GM21619 (cell line): ENCODE data around the gene TGFB3.

Experiments
- ATAC-seq: cut with Tn5 transposase; IDR thresholded peaks from one replicate; pipeline ENCODE4 v1.9.1; 2021; ENCODE audit not compliant: unreplicated experiment

Gene TGFB3

DNA sequence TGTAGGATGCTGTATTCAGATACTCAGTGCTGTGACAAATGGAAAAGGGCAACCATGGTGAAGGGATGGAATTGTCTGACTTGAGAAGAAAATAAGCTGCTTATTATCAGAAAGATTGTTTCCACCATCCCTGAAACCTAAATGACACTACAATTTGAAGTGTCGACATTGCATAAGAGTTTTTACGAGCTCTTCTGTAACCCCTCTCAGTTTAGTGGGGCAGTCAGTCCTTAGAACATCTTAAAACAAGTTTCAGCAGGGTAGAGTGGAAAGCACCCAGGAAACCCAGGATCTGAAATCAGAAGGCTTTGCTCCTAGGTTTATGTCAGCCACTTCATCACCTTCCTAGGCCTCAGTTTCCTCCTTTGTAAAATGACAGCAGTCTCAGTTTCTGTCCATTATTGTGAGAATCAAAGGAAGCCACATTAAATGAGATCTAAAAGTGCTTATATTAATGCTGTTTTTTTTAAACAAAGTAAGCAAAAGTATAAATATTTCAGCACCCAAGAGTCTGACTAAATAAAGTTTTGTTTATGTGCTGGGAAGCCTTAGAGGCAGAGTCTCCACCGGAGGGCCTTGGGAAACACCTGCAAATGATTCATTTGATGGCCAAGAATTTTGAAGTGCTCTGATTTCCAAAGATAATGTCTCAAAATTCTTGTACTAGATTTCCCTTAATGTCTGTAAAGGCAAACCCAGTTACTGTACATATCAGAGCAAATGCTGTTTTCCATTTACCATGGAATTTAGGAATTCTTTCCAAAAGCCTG lies 5.6 kb upstream of the TGFB3 start:
- no peak for ATAC-seq

DNA sequence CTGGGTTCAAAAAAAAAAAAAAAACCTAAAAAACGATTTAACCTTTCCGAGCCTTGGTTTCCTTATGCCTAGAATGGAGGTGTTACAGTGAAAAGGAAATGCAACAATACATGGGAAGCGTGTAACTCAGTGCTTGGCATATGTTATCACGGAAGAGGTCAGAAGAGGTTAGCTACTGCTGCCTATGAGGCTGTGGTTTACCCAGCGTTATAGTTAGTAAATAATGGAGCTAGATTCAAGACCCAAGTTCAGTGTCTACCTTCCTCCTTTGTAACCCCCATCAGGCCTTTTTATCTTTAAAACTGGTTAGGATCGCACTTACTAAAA lies 4.6 kb upstream of the TGFB3 start:
- no peak for ATAC-seq

DNA sequence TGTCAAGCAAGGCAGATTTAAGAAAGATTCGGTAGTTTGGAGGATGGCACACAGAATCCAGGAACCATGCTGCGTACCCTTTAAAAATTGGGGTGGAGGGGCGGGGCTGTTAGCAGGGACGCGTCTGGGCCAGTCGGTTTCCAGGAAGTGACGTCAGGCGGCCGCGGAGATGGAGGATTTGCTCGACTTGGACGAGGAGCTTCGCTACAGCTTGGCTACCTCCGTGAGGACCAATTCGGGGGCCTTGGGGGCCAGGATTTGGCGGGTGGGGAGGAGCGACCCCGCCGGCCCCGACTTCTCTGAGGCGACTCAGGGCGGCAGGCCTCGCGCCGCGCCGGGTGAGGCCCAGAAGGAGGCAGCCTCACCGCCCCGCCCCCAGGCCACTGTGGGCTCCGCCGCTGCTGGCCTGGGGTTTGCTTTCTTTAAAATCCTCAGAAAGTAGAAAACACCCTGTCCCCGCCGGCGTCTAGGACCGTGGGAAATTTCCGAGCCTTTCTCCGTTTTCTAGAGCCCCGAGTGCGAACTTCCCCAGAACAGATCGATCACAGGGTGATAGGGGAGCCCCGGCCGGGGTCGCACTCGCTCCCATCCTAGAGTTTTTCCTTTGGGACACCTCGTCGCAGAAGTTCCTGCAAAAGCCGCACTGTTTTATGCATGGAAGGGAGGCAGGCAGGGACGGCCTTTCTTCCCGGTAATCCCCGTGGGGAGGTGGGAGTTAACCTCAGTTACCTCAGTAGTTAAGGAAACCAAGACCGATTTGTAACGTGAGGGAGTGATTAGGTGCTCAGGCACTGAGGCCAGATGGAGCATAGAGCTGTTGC lies 4.0 kb upstream of the TGFB3 start, which contains the start of gene IFT43:
Gene IFT43 (plus strand): TSS at position 146 of the 821 bp plus-strand sequence. CDS start 24 bp downstream, at position 170.
- peak; percentile 52 for ATAC-seq

DNA sequence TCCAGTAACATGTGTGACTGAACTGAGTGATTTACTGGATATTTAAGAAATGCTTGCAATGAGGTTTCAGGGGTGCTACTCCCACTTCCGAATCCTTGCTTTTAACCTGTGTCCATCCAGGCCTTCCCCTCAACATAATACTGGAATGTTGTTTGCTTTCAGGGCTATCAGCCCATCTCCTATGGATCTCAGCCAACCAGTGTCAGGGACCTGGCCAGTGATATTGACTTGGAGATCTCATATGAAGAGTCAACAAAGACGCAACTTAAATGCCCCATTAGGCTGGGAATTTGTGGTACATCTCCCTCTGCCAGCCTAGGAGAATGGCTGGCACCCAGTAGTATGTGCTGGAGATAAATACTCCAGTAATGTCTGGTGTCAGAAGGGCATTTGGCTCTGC lies 2.9 kb upstream of the TGFB3 start:
- no peak for ATAC-seq

DNA sequence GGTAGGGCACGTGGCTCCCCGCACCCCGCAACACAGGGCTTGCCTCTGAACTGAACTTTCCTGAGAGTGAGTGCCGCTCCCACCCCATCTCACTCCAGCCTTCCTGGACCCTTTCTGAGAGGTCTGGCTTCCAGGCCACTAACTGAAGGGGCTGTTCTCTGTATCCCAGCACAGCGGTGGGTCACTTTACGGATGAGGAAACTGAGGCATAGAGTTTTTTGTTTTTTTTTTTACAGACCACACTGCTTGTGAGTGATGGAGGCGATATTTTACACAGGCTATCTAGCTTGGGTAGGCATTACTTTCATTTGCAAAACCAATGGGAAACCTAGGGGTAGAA lies 1.2 kb upstream of the TGFB3 start:
- ATAC-seq, result no peak

DNA sequence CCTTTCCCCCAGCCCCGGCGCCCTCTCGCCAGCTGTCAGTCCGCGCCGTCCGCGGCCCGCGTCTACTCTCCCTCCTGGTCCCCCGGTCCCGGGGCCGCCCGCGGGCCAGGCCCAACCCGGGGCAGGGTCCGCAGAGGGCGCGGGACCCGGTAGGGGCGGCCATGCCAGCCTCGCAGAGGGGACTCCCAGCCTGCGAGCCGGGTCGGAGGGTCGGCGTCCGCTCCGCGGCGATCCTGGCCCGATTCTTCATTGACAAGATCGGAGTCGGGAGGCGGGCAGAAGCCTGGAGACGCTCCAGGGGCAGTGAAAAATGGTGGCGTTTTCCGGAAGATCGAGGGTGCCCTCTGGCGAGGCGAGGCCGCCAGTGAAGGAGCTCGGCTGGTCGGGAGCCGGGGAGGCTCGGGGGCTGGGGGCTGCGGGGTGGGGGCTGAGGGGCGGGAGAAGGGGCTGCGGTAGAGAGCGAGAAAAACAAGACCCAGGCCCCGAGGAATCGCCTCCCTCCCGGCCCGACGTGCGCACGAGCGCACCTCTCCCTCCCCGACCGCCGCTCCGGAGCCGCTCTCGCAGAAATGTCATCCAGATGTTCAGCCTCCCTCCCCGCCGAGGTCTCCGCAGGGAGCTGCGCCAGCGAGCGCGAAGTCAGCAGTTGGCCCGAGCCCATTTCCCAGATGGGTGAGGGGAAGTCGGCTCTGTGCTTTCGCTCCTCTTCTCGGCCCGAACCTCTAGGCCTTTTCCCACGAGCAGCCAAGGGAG lies 647 bp upstream of the TGFB3 start:
- peak; percentile 43 for ATAC-seq

DNA sequence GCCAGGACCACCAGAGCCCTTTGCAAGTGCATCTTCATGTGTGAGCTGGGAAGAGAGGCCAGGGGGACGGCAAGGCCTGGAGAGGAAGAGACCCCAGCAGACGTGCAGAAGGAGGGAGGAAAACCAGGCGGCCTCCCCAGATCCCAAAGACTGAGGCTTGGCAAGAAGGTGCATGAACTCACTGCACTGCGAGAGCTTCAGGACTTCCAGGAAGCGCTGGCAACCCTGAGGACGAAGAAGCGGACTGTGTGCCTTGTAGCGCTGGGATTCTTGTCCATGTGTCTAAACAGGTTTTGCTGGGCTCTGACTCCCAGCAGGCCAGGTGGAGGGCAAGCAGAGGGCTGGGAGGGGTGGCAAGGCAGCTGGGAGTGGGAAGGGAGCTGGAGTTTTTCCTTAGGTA lies 939 bp downstream of the TGFB3 start:
- no peak for ATAC-seq

DNA sequence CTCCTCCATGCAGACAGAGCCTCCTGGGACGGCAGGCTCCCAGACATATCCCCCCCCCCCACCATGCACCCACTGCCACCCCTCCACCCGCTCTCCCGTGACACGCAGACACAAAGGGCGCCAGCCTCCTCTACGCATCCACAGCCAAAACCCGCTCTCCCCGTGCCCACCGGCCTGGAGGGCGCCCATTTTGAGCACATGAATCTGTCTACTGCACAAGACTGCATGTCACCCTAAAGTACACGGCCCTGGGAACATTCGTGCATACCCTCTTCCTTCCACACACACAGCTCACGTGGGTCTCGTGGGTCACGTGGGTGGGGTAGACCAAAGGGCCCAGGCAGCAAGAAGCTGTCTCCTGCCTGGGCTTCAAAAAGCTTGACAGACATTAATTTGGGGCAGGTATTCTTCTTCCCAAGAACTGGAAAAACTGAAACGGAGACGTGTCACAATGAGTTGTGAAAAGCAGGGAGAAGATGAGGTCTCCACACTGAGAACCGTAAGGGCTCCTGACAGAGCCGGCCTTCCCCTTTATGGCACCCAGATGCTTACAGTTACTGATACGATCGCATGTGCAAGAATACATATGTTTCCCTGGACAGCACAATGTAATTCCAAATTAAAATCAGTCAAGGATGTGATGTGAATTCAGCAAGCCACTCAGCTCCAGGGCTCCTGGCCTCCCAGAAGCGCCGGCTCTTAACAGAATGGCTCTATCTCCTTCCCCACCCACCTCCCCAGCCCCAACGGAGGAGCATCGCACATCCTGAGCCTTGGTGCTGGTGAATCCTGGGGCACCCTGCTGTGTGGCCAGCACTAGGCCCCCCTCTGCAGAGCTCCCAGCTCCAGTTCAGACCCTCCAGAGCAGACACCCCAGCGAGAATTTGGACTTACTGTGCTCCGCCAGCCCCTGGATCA lies 1.9 kb downstream of the TGFB3 start:
- ATAC-seq, result no peak

DNA sequence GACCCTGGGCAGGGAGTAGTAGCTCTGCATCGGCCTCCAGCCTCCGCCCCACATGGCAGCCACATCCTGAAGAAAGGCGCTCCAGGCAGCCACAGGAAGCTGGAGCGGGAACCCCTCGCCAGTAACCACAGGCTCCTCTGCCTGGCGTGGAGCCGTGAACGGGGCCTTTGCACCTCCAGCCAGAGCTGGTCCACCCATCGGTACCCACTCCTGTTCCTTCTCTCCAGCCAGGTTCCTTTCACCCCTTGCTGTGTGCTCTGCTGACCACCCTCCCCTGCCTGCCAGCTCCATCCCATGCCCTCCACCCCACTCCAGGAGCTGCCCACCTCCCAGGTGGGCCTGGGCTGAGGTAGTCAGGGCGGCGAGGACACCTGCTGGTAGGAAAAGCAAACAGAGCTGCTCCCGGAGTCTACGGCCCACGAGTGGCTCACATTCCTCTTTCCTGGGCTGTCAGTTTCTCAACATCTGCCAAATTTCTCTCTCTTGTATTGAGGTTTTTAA lies 2.7 kb downstream of the TGFB3 start:
- ATAC-seq, result no peak

DNA sequence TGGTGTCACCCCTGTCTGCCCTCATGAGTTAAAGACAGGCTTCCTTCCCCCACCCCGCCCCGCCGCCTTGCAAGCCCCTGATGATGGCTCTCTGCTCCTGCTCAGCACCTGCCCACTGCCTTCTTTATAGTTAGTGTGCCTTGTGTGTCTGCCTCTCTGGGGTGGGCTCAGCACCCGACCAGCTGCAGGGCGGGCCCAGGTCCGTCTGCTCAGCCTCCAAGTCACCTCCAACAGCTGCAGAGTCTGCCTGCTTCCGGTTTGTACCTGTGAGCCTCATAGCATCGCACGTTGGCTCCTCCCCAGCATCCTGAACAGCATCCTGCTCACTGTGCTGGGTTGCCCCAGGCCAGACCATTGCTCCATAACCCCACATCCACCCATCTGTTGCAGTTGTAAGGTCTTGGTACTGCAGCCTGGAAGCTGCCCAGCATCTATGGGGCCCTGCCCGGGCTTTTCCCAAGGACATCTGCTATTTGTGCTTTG lies 3.5 kb downstream of the TGFB3 start:
- no peak for ATAC-seq

DNA sequence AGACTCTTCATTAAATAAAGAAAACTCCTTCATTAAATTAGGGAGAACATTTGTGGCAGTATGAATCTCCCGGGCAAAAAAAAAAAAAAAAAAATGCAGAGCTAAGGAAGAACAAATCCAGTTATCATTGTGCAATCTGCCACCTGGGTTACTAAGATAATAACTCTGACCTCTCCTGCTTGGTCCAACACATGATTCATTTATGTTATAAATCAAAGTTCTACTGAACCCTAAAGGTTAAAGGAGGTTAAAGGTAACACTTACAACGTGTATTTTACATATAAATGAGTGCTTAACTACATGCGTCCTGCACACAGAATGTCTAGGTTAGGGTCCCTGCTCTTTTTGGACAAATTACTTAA lies 4.2 kb downstream of the TGFB3 start:
- ATAC-seq, result no peak

DNA sequence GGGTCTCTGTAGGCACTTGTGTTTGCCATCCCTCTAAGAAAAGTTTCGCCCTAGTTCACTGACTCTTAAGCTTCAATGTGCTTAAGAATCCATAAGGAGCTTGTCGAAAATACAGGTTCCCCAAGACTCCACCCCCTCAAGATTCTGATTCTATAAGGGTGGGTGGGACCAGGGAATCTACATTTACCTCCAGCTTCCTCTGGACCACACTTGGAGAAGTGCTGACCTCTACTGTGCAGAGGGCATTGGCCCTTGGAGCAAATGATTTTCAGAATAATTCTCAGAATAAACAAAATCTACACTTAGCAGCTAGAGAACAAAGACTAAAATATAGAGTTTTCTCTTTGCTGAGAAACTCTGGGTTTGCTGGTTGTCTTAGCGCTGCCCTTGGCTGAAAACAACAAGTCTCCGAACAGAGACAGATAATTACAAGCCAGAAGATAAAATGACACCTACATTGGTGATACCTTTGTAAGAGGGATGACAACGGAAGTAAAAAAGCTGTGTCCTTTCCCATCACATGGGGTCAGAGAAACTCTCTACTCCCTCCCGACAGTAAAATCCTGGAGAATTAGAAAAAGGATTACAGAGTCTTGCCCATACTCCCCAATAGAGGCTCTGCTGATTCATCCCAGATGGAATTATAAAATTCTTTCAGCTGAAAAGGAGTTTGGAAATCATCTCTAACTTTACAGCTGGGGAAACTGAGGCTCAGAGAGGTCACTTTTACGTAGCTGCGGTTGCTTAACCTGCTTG lies 4.8 kb downstream of the TGFB3 start:
- ATAC-seq, result no peak

DNA sequence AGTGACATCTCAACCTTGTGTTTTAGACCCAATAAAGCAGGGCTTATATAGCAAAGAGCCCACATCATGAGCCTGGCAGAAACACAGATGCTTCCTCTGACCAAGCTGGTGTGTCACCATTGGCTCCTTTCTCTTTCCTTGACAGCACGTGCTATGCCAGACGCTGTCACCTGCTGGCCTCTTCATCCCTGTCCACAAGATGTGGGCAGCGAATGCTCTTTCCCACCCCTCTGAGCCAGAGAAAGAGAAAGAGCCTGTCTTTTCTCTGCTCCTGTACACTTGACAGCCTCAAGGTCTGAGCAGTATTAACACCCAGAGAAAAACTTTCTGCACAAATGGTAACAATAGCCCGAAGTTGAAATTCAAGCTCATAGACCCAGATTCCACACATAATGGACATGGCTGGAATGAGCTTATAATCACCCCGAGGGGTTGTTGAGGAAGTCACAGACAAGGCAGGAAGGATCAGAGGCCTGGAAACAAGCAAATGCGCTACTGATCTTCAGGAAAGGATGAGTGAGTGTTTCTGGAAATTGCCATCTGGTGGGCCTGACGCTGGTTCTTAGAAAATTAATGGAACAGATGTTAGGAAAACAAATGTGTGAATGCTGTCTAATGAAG lies 8.9 kb downstream of the TGFB3 start:
- ATAC-seq, result no peak

DNA sequence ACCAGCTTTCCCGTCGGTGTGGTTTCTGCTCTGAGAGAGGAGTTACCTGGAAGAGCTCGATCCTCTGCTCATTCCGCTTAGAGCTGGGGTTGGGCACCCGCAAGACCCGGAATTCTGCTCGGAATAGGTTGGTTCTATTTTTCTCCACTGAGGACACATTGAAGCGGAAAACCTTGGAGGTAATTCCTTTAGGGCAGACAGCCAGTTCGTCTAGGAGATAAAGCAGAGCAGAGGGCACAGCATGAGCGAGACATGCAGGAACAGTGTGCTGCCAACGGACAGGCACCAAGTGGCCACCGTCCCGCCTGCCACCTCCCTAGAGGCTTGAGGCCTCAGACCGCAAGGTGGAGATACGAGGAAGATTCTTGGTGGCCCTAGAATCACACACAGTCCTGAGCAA lies 10.3 kb downstream of the TGFB3 start:
- no peak for ATAC-seq

DNA sequence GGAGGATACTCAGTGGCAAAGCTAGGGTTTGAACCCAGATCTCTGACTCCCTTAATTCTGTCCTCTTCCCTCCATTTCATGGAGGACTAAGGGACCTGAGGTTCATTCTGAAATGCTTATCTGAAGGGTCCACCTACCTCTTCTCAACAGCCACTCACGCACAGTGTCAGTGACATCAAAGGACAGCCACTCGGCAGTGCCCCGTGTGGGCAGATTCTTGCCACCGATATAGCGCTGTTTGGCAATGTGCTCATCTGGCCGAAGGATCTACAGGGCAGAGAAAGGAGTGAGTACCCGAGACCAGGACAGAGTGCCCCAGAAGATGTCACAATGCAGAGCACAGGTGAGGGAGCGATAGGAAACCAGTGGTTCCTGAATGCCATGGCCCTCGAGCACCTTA lies 10.8 kb downstream of the TGFB3 start:
- ATAC-seq, result no peak

DNA sequence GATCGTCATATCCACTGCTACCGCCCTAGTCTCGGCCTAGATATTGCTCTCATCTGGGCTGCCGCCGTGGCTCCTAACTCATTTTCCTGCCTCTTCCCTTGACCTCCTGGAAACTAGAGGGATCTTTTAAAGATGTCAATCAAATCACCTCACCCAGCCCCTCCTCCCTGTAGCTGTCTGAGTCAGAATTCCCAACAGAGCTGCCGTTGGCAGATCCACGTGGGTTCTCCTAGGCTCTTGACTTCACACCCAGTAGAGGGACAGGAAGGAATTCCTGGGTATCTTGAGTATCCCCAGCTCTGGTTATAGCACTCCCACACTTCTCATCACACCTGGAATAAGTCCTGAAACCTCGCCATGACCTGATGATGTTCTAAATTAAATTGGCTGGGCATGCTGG lies 11.9 kb downstream of the TGFB3 start:
- no peak for ATAC-seq

DNA sequence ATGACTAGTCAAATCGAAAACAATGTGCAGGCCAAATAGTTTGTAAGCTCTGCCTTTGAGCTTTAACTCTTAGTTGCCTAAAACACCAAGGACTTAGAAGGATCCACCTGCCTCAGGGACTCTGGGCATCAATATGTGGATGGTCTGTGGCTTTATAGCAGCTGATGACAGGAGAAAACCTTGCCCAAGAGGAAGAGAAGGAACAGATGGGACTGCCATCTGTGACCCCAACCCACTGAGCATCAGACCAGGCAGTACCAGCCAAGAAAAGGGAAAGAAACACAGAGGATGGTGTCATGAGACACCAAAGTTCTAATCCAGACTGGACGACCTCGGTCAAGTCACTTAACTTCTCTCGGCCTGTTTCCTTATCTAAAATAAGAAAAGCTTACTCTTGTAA lies 12.7 kb downstream of the TGFB3 start:
- ATAC-seq, result no peak

DNA sequence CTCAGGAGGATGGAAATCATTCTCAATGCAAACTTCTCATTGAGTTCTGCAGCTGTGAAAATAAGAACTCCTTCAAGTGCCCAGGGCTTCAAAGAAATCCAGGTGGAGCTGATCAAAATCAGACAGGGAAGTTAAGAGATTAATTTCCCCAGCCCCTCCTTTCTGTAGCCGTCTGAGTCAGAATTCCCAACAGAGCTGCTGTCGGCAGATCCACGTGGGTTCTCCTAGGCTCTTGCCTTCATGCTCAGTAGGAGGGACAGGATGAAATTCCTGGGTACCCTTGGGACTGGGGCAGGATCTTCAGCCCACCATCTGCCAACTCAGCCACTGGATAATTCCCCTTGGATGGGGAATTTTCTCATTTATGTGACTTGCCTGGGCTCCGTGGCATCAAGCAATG lies 13.3 kb downstream of the TGFB3 start:
- ATAC-seq, result no peak

DNA sequence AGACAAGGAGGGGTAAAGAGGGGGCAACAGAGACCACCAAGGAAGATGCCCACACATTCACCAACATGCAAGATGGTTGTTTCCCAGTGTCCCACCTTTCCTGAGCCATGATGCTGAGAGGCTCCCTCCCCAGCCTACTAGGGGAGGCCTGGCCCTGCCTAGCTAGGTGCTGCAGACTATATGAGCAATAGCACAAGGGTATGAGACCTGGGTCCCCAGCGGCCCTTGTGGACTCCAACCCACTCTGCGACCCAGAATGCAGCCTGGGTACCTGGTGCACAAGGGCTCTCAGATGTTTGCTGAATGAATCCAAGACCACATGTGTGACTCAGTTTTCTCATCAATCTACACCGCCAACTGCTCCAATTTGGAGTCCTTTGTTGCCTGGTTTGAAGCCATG lies 13.9 kb downstream of the TGFB3 start:
- no peak for ATAC-seq
